DMS53 (cell line): ENCODE data around the gene NAAA.
"Not testable (repeated sequence)": the region's sequence is repeated elsewhere in the genome, so short reads cannot be mapped to it uniquely, and the experiment has no call there.

ENCODE experiments used
- DNase-seq: peaks from one replicate; lab custom pipeline; 2025; lab: John Stamatoyannopoulos, UW

The NAAA gene

GRCh38 chr4:75919920-75920319 lies 20.9 kb downstream of the NAAA start:
- DNase-seq: peak; percentile 18

- peak; percentile 87 for DNase-seq
Observed at GRCh38 chr4:75916091-75916661, 24.6 kb downstream of the NAAA start.

GRCh38 chr4:75912968-75913367 lies 27.8 kb downstream of the NAAA start:
- DNase-seq: no peak

GRCh38 chr4:75910831-75911230 lies 30.0 kb downstream of the NAAA start:
- not testable (repeated sequence) for DNase-seq

- no peak for DNase-seq
Observed at GRCh38 chr4:75909405-75909804, 31.4 kb downstream of the NAAA start.

GRCh38 chr4:75908555-75908954 lies 32.3 kb downstream of the NAAA start:
- DNase-seq: no peak

GRCh38 chr4:75907966-75908365 lies 32.8 kb downstream of the NAAA start:
- DNase-seq: no peak

- DNase-seq: no peak
Observed at GRCh38 chr4:75904076-75904475, 36.7 kb downstream of the NAAA start.

GRCh38 chr4:75902352-75902751 lies 38.5 kb downstream of the NAAA start, which contains the start of gene PPEF2:
TSS of gene PPEF2 (minus strand) at chr4:75902452. CDS start at chr4:75896325, 6,127 bp downstream.
- DNase-seq: no peak

GRCh38 chr4:75898536-75898935 lies 42.3 kb downstream of the NAAA start:
- no peak for DNase-seq

GRCh38 chr4:75895744-75896314 lies 45.0 kb downstream of the NAAA start:
- peak; percentile 61 for DNase-seq

- DNase-seq: peak; percentile 48
Observed at GRCh38 chr4:75892508-75892907, 48.3 kb downstream of the NAAA start.

- DNase-seq: no peak
Observed at GRCh38 chr4:75891611-75892010, 49.2 kb downstream of the NAAA start.

- DNase-seq: no peak
Observed at GRCh38 chr4:75889537-75890199, 51.1 kb downstream of the NAAA start.

GRCh38 chr4:75886104-75886503 lies 54.7 kb downstream of the NAAA start:
- no peak for DNase-seq

GRCh38 chr4:75881476-75881875 lies 59.3 kb downstream of the NAAA start:
- no peak for DNase-seq

GRCh38 chr4:75880278-75880677 lies 60.5 kb downstream of the NAAA start:
- DNase-seq: no peak

GRCh38 chr4:75878246-75878756 lies 62.5 kb downstream of the NAAA start:
- no peak for DNase-seq

GRCh38 chr4:75876218-75876617 lies 64.6 kb downstream of the NAAA start:
- DNase-seq: no peak

GRCh38 chr4:75869100-75869499 lies 71.7 kb downstream of the NAAA start:
- no peak for DNase-seq

- DNase-seq: no peak
Observed at GRCh38 chr4:75867130-75867529, 73.7 kb downstream of the NAAA start.
